SK-N-SH (cell line): ENCODE data around the gene ANKRD44.

Source experiments
- CHD2 ChIP-seq: fragments of 150-350 bp; IDR thresholded peaks from 2 replicates; pipeline ENCODE4 v1.6.1; 2018; ENCODE audit warnings: low read length; ENCODE audit not compliant: partially characterized antibody
- CTCF ChIP-seq: fragments of 200-600 bp; sonication (generic); IDR thresholded peaks from 2 replicates; pipeline ENCODE4 v1.6.1; 2017; ENCODE audit warnings: antibody characterized with exemption, mild to moderate bottlenecking, moderate library complexity
- ELF1 ChIP-seq: IDR thresholded peaks from 2 replicates; pipeline ENCODE4 v1.4.0; 2012
- EZH2phosphoT487 ChIP-seq: fragments of 200-600 bp; sonication (generic); IDR thresholded peaks from 2 replicates; pipeline ENCODE4 v1.6.1; 2017; ENCODE audit warnings: low read depth, mixed run types, mild to moderate bottlenecking, antibody characterized with exemption, moderate library complexity, borderline replicate concordance
- GATA2 ChIP-seq: sonication (generic); formaldehyde crosslinking; IDR thresholded peaks from 2 replicates; pipeline ENCODE4 v1.5.0; 2020; ENCODE audit warnings: mild to moderate bottlenecking, missing genetic modification reagents
- MAX ChIP-seq: IDR thresholded peaks from 2 replicates; pipeline ENCODE4 v1.4.0; 2012; ENCODE audit warnings: low read depth
- NRF1 ChIP-seq: IDR thresholded peaks from 2 replicates; pipeline ENCODE4 v1.6.1; 2012; ENCODE audit warnings: low read depth, mild to moderate bottlenecking, low read length
- POLR2AphosphoS5 ChIP-seq: IDR thresholded peaks from 2 replicates; pipeline ENCODE4 v1.6.1; 2012; ENCODE audit warnings: low read depth, low read length
- RAD21 ChIP-seq: IDR thresholded peaks from 2 replicates; pipeline ENCODE4 v1.6.1; 2012; ENCODE audit warnings: mild to moderate bottlenecking, low read length
- REST ChIP-seq: IDR thresholded peaks from 2 replicates; pipeline ENCODE4 v1.6.1; 2012; ENCODE audit warnings: mild to moderate bottlenecking, low read depth, low read length, moderate library complexity
- RFX5 ChIP-seq: IDR thresholded peaks from 2 replicates; pipeline ENCODE4 v1.6.1; 2012; ENCODE audit warnings: mild to moderate bottlenecking, improper control_type of control experiment, low read length
- SMC3 ChIP-seq: IDR thresholded peaks from 2 replicates; pipeline ENCODE4 v1.6.1; 2012; ENCODE audit warnings: low read depth, low read length, improper control_type of control experiment
- ZBTB33 ChIP-seq: IDR thresholded peaks from 2 replicates; pipeline ENCODE4 v1.4.0; 2012; ENCODE audit warnings: low read depth, borderline replicate concordance

- TF ChIP-seq CTCF (no peak), SMC3 (no peak), ELF1 (no peak), NRF1 (no peak), EZH2phosphoT487 (no peak), RFX5 (no peak), CHD2 (no peak), REST (no peak), POLR2AphosphoS5 (no peak), GATA2 (CRISPR knock-in tag) (no peak), ZBTB33 (no peak), RAD21 (no peak), MAX (no peak)
These were observed 286.4 kb downstream of the ANKRD44 start for GRCh38 chr2:197024206-197024605.
